NCI-H1417 treated with DMSO at 0.1 percent for 48 hours (cell line): Measurements from ENCODE around the gene WNT6.

Source experiments
- DNase-seq: peaks from one replicate; lab custom pipeline; 2025; lab: John Stamatoyannopoulos, UW

Gene WNT6

GRCh38 chr2:218857371-218858137, 2.1 kb upstream of the WNT6 start:
- no peak for DNase-seq

- no peak for DNase-seq
Measured at GRCh38 chr2:218858138-218858445, 1.5 kb upstream of the WNT6 start.

- no peak for DNase-seq
Measured at GRCh38 chr2:218858671-218859555, 692 bp upstream of the WNT6 start.

GRCh38 chr2:218859988-218860831, 605 bp downstream of the WNT6 start:
- no peak for DNase-seq

- DNase-seq, result no peak
Measured at GRCh38 chr2:218860950-218861381, 1.4 kb downstream of the WNT6 start.

GRCh38 chr2:218861645-218862318, 2.2 kb downstream of the WNT6 start:
- DNase-seq, result no peak

GRCh38 chr2:218863021-218863520, 3.5 kb downstream of the WNT6 start:
- no peak for DNase-seq

GRCh38 chr2:218865396-218865795, 5.8 kb downstream of the WNT6 start:
- no peak for DNase-seq

- DNase-seq, result no peak
Measured at GRCh38 chr2:218865999-218866398, 6.4 kb downstream of the WNT6 start.

GRCh38 chr2:218867900-218868299, 8.3 kb downstream of the WNT6 start:
- DNase-seq, result no peak

- DNase-seq, result no peak
Measured at GRCh38 chr2:218869064-218869463, 9.5 kb downstream of the WNT6 start.

GRCh38 chr2:218870984-218871344, 11.4 kb downstream of the WNT6 start:
- no peak for DNase-seq

- DNase-seq, result no peak
Measured at GRCh38 chr2:218871345-218872302, 12.0 kb downstream of the WNT6 start.

GRCh38 chr2:218872645-218873358, 13.2 kb downstream of the WNT6 start:
- DNase-seq, result no peak

GRCh38 chr2:218873359-218874194, 14.0 kb downstream of the WNT6 start:
- DNase-seq, result no peak

- no peak for DNase-seq
Measured at GRCh38 chr2:218875692-218876246, 16.2 kb downstream of the WNT6 start.

GRCh38 chr2:218876562-218877219, 17.1 kb downstream of the WNT6 start:
- DNase-seq, result peak; percentile 54

GRCh38 chr2:218877331-218877730, 17.7 kb downstream of the WNT6 start:
- DNase-seq, result no peak
